ENCODE results near the gene PTPRN. TPM values are rescaled to one million over a fixed set of nuclear protein-coding genes. Genes with fewer than 3 reads are reported as not detected.

The PTPRN gene
- total and polyA plus RNA-seq, 8 donors: 6.3 to 220 (median 37.0) TPM

DNA sequence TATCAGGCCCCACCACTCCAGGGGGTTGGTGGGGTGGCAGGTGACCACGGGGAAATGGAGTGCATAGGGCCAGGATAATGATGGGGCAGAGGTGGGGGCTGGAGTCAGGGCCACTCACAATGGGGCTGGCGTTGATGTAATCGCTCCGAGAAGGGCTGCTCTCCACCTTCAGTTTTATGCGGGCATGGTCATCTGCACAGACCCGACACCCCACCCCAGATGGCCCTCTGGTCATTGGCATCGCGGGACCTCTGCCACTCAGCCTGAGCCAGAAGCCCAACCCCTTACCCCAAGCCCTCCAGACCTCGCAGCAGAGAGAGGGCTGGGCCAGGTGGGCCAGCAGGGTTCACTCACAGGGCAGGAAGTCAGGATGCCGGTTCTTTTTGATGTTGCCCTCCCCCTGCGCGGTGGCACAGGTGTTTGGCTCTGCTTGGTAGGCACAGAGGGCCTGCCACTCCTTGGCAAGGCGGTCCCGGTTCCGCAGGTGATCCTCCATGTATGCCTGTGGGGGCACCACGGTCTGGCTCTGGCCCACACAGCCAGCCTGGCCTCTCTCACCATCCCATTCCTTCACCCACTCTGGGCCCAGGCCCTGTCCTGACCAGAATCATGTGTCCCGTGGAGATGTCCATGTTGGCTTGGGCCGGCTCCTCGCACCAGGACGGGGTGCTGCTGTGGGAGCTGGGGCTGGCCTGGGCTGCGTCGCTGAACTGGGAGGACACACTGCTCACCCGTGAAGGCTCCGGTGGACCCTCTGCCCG lies 12.4 kb downstream of the PTPRN start:
- FAIRE-seq (no peak), ATAC-seq (no peak), DNase-seq (no peak)
- no peaks in the 10 kb centered on the region for H3K27me3 ChIP-seq
- 77 to 82% methylated on average over 23 to 25 of the region's 25 CpGs for WGBS, 2 donors
- intact Hi-C loops (cut with DNase I): loop anchor here in 1 of 3 donors (5.0 to 10.0 kb wide), 2 partner anchors 125 to 242 kb away; partner anchors contain the start of gene SLC23A3
- TF ChIP-seq, protein P1, sequence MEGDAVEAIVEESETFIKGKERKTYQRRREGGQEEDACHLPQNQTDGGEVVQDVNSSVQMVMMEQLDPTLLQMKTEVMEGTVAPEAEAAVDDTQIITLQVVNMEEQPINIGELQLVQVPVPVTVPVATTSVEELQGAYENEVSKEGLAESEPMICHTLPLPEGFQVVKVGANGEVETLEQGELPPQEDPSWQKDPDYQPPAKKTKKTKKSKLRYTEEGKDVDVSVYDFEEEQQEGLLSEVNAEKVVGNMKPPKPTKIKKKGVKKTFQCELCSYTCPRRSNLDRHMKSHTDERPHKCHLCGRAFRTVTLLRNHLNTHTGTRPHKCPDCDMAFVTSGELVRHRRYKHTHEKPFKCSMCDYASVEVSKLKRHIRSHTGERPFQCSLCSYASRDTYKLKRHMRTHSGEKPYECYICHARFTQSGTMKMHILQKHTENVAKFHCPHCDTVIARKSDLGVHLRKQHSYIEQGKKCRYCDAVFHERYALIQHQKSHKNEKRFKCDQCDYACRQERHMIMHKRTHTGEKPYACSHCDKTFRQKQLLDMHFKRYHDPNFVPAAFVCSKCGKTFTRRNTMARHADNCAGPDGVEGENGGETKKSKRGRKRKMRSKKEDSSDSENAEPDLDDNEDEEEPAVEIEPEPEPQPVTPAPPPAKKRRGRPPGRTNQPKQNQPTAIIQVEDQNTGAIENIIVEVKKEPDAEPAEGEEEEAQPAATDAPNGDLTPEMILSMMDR (IDR thresholded peaks at IDR 0.05): no peak
- H3K4me1 ChIP-seq: no peaks in the 10 kb centered on the region
- H3K36me3 ChIP-seq: no peaks in the 10 kb centered on the region
- no peak overlapping the region for H3K27ac ChIP-seq
- no peaks in the 10 kb centered on the region for H3K9me3 ChIP-seq
- H3K4me3 ChIP-seq: no peak overlapping the region

DNA sequence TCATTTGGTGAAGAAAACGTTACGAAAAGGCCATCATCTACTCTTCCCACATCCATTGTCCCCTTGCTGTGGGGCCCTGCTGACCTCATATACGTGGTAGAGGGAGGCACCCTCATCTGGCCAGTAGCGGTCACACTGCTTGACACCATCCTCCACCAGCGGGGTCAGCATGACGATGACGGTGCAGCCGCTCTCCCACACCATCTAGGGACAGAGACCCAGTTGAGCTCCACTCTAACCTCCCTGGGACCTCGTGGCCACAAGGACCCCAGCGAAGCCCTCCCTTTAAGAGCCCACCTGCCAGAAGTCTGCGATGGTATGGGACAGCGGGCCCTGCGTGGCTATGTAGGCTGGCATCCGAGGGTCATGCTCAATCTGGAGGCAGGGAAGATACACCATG lies 13.1 kb downstream of the PTPRN start:
- no peak for FAIRE-seq
- ATAC-seq: no peak
- intact Hi-C loops (cut with DNase I): loop anchor here in 1 of 3 donors (5.0 to 10.0 kb wide), 2 partner anchors 124 to 241 kb away; partner anchors contain the start of gene SLC23A3

GRCh38 chr2:219294356-219295351 lies 14.5 kb downstream of the PTPRN start:
- Histone ChIP-seq H3K4me3 (peak overlapping the region; percentile 23 to 51 (median 39)), H3K9me3 (no peaks in the 10 kb centered on the region), H3K36me3 (no peaks in the 10 kb centered on the region), H3K27ac (peak overlapping the region; percentile 35 to 54 (median 43)), H3K27me3 (no peaks in the 10 kb centered on the region), H3K4me1 (no peaks in the 10 kb centered on the region)
- intact Hi-C loops (cut with DNase I): loop anchor here in 2 of 3 donors (5.0 to 10.0 kb wide), 2 partner anchors 122 to 240 kb away; partner anchors contain the start of gene SLC23A3 (in 2 of the 2)
- FAIRE-seq (no peak), ATAC-seq (peak; percentile 90 to 97 (median 95)), DNase-seq (peak; percentile 79 to 98 (median 94))
- WGBS, 2 donors: 12 to 17% methylated on average over 41 to 67 of the region's 67 CpGs
- TF ChIP-seq, protein P1 (IDR thresholded peaks at IDR 0.05): peak; percentile 97 to 100 (median 98)

More for the DNA sequence above, 13.1 kb downstream of the PTPRN start:
- Histone ChIP-seq H3K4me1 (no peaks in the 10 kb centered on the region), H3K27me3 (no peaks in the 10 kb centered on the region), H3K4me3 (no peak overlapping the region), H3K27ac (no peak overlapping the region), H3K9me3 (no peaks in the 10 kb centered on the region), H3K36me3 (no peaks in the 10 kb centered on the region)
- WGBS, 2 donors: 73 to 81% methylated on average over 14 of the region's 14 CpGs
- TF ChIP-seq, protein P1 (IDR thresholded peaks at IDR 0.05): no peak
- no peak for DNase-seq

DNA sequence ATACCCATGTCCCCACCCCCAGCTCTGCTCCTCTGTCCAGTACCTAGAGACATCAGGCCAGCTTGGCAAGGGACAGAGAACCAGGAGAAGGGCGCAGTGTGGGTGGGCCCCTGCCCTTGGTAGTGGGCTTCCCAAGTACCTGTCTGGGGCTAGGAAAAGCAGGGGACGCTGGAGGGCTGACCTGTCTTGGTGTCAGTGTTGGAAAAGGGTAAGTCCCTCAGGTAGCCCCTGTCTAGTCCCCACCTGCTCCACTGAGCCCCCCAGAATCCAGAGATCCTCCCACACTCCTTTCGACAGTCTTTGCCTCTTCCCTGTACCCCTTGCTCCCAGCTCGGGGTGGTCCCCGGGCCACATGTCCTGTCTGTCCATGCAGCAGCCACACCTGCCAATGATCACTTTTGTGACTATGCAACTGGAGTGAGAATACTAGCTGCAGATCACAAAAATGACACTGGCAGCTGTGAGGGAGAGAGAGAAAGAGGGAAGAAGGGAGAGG lies 15.4 kb downstream of the PTPRN start:
- no peak for FAIRE-seq
- WGBS, 2 donors: 79 to 90% methylated on average over 5 of the region's 5 CpGs

More for the DNA sequence above, 15.4 kb downstream of the PTPRN start:
- no peaks in the 10 kb centered on the region for H3K36me3 ChIP-seq
- intact Hi-C loops (cut with DNase I): loop anchor here in 2 of 3 donors (5.0 to 10.0 kb wide), 2 partner anchors 121 to 239 kb away; partner anchors contain the start of gene SLC23A3 (in 1 of the 2)
- DNase-seq (no peak), ATAC-seq (no peak)
- H3K27me3 ChIP-seq: no peaks in the 10 kb centered on the region
- TF ChIP-seq, protein P1 (IDR thresholded peaks at IDR 0.05): no peak
- H3K27ac ChIP-seq: no peak overlapping the region
- H3K9me3 ChIP-seq: no peaks in the 10 kb centered on the region
- H3K4me1 ChIP-seq: no peaks in the 10 kb centered on the region
- H3K4me3 ChIP-seq: no peak overlapping the region
